NOMO-1 treated with dmso at 0.1 percent for 144 hours (cell line): ENCODE measurements around the gene FABP6.
"Not testable (repeated sequence)": the region's sequence is repeated elsewhere in the genome, so short reads cannot be mapped to it uniquely, and the experiment has no call there.

Experiments
- DNase-seq: peaks from one replicate; lab custom pipeline; 2025; ENCODE audit not compliant: unreplicated experiment; lab: John Stamatoyannopoulos, UW

FABP6 gene, protein sequence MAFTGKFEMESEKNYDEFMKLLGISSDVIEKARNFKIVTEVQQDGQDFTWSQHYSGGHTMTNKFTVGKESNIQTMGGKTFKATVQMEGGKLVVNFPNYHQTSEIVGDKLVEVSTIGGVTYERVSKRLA

DNA sequence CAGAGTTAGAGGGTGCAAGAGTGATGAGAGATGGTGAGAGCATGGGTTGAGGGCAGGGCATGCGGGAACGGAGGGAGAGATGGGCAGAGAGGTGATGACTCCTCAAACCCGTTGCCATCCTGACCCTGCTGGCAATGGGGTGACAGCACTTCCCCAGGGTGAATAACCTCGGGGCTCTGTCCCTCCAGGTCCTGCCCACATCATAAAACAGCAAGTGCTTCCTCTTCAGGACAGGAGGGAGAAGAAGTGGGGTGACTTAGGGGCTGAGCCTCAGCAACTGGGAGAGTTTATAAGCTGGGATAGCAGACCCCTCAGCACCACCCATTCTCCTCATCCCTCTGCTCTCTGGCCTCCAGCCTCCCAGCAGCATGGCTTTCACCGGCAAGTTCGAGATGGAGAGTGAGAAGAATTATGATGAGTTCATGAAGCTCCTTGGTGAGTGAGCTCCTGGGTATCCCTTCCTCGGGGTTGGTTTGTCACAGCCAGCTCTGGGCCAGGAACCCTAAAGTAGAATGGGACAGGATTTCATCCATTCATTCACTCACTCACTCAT is at the start of gene FABP6:
TSS of gene FABP6 (plus strand) at position 317 of the 553 bp plus-strand sequence. CDS start at position 369, 52 bp downstream.
- DNase-seq = no peak

GRCh38 chr5:160180931-160181330 is 48.4 kb upstream of the FABP6 start:
- DNase-seq = no peak

DNA sequence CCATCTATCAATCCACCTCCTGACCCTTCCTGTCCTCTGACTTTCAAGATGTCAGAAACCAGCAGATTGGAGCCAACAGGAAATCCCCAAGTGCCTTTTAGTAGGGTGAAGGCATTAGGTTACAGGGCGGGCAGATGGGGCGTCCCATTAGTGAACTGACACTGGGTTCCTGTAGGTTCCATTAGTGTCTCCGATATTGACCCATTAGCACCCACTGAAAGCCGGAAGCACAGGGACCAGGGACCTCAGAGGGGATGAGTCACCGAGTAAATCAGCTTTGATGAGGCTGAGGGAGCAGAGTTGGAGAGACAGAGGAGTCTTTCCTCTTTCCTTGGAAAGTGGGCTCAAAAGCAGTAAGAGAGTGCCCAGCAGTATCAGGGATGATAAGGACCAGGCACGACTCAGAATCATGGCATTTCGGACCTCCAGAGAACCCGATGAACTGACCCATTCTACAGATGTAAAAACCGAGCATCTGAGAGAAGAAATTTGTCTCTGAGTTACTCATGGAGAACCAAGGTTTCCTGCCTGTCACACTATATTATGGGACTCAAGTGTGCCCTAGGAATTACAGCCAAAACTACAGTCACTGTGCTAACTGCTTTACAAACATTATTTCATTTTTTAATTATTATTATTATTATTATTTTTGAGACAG is 47.2 kb upstream of the FABP6 start:
- no peak for DNase-seq

GRCh38 chr5:160183075-160183474 is 46.2 kb upstream of the FABP6 start:
- no peak for DNase-seq

DNA sequence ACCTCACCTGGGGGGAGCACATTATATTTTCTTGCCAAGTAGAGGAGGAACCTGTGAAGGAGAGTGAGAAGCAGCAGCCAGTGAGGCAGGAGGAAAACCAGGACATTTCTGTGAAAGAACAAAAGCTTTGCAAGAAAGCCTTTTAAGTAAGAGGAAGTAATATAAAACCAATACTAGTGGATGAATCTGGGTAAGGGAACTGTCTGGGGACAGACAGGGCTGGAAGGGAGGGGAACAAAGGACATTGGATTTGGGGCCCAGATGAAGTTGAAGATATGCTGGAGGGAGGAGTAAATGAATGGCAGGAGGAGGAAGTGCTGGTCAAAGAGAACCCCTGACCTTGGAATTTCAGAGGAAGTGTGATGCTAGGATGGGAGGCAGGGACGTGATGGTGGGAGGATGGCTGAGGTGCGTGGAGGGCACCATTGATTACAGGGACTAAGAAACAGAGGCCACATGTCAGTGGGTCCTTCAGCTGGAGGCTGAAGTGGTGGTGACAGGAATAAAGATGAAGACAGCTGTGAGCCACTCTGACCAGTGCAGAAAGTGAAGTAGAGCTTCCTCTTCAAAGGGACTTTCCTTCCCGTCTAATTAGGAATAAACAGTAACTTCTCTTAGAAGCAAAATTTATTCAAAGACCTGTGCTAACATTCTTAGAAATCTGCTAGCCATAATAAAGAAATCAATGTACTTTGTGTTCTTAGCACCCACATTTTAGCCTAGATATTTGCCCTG is 43.5 kb upstream of the FABP6 start:
- peak; percentile 15 for DNase-seq

- DNase-seq = no peak
Measured at GRCh38 chr5:160186480-160186879, 42.8 kb upstream of the FABP6 start.

DNA sequence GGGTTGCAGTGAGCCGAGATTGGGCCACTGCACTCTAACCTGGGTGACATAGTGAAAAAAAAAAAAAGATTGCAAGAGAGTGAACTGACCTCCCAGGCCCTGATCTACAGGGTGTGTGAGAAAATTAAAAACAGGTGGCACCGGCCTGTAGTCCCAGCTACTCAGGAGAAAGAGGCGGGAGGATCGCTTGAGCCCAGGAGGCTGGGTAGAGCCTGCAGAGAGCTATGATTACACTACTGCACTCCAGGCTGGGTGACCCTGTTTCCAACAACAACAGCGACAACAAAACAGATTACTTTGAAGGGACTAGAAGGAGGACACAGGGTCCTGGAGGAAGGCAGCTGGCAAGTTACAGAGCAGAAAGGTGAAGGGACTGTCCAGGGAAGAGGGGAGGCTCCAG is 42.2 kb upstream of the FABP6 start:
- no peak for DNase-seq

- DNase-seq = peak; percentile 16
Measured at GRCh38 chr5:160188141-160189015, 40.9 kb upstream of the FABP6 start.

GRCh38 chr5:160192424-160192823 is 36.9 kb upstream of the FABP6 start:
- DNase-seq = no peak

GRCh38 chr5:160193076-160193475 is 36.2 kb upstream of the FABP6 start:
- DNase-seq = not testable (repeated sequence)

- not testable (repeated sequence) for DNase-seq
Measured at GRCh38 chr5:160193790-160194189, 35.5 kb upstream of the FABP6 start.

- DNase-seq = no peak
Measured at GRCh38 chr5:160197341-160198144, 31.8 kb upstream of the FABP6 start.

GRCh38 chr5:160198146-160198545 is 31.2 kb upstream of the FABP6 start:
- DNase-seq = no peak

GRCh38 chr5:160198841-160199409 is 30.4 kb upstream of the FABP6 start:
- no peak for DNase-seq

DNA sequence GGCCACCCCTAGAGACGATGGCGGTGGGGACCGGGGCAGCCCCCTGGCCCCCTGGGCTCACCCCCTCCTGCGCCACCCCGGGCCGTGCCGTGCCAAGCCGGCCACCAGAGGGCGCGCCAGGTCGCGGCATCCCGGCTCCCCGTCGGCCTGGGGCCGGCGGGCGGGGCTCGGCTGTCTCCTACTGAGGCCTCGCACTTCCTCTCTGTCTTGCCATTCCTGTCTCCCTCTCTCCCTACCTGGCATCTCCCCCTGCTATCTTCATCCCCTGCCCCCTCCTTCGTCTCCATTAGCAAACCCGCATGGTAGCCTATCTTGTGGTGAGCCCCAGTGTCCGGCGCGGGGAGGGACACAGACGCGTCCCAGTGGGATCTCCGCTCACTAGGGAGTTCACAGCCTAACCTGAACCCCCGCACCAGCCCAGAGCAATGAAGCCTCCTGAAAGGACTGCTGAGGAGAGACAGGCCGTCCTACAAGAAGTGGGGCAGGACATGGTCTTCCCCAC is 29.8 kb upstream of the FABP6 start:
- DNase-seq = peak; percentile 34

GRCh38 chr5:160207061-160207460 is 22.2 kb upstream of the FABP6 start:
- no peak for DNase-seq

GRCh38 chr5:160209917-160210316 is 19.4 kb upstream of the FABP6 start:
- no peak for DNase-seq

GRCh38 chr5:160210606-160211005 is 18.7 kb upstream of the FABP6 start:
- no peak for DNase-seq

- no peak for DNase-seq
Measured at GRCh38 chr5:160211352-160211751, 18.0 kb upstream of the FABP6 start.

GRCh38 chr5:160213537-160213936 is 15.8 kb upstream of the FABP6 start:
- no peak for DNase-seq
